A549 (cell line): ENCODE measurements around the gene PRSS50.

Experiments
- BHLHE40 ChIP-seq: IDR thresholded peaks from 2 replicates; pipeline ENCODE4 v1.6.1; 2012; ENCODE audit warnings: low read depth, low read length, inconsistent platforms
- CTCF ChIP-seq: fragments of >200 bp; sonication (Bioruptor Twin); formaldehyde crosslinking; IDR thresholded peaks from 3 replicates; pipeline ENCODE4 v1.5.1; 2016
- E2F6 ChIP-seq: IDR thresholded peaks from 2 replicates; pipeline ENCODE4 v1.6.1; 2012; ENCODE audit warnings: low read depth, borderline replicate concordance
- EP300 ChIP-seq, 2 experiments: fragments of >200 bp; sonication (Bioruptor Twin); formaldehyde crosslinking; IDR thresholded peaks; 2 replicates in 1 of 2; 3 replicates in 1 of 2; pipeline ENCODE4 v1.6.1; 2016 to 2017
- KDM5A ChIP-seq: fragments of 200-600 bp; sonication (generic); IDR thresholded peaks from 2 replicates; pipeline ENCODE4 v1.6.1; 2016; ENCODE audit warnings: antibody characterized with exemption, mild to moderate bottlenecking
- MAFK ChIP-seq: fragments of 450-650 bp; IDR thresholded peaks from 2 replicates; pipeline ENCODE4 v1.6.1; 2014; ENCODE audit not compliant: partially characterized antibody
- MAX ChIP-seq: IDR thresholded peaks from 2 replicates; pipeline ENCODE4 v1.6.1; 2012
- PHF8 ChIP-seq: fragments of 200-600 bp; sonication (generic); IDR thresholded peaks from 2 replicates; pipeline ENCODE4 v1.6.1; 2016; ENCODE audit warnings: low read depth, mild to moderate bottlenecking, antibody characterized with exemption, moderate library complexity, borderline replicate concordance
- POLR2A ChIP-seq: IDR thresholded peaks from 2 replicates; pipeline ENCODE4 v1.6.1; 2012; ENCODE audit warnings: mild to moderate bottlenecking, low read length
- REST ChIP-seq: fragments of 200-600 bp; sonication (generic); IDR thresholded peaks from 2 replicates; pipeline ENCODE4 v1.6.1; 2016; ENCODE audit warnings: antibody characterized with exemption, mild to moderate bottlenecking, moderate library complexity
- USF2 ChIP-seq: fragments of 450-650 bp; IDR thresholded peaks from 2 replicates; pipeline ENCODE4 v1.6.1; 2014; ENCODE audit warnings: antibody characterized with exemption

GRCh38 chr3:46675843-46676567, 41.7 kb downstream of the PRSS50 start:
- TF ChIP-seq CTCF: no peak
- TF ChIP-seq POLR2A: no peak
- TF ChIP-seq KDM5A: no peak
- no peak for TF ChIP-seq MAFK
- no peak for TF ChIP-seq E2F6
- TF ChIP-seq PHF8: no peak
- TF ChIP-seq BHLHE40: no peak
- no peak for TF ChIP-seq EP300 (IDR thresholded peaks at IDR 0.05)
- no peak for TF ChIP-seq REST
- no peak for TF ChIP-seq MAX
- TF ChIP-seq USF2: no peak
